Erythroblast (primary cell): Measurements from ENCODE around the gene ZNF878.
"Not testable (repeated sequence)": the region's sequence is repeated elsewhere in the genome, so short reads cannot be mapped to it uniquely, and the experiment has no call there.

Experiments used
- DNase-seq, 2 experiments: peaks; one replicate each; lab custom pipeline; 2025; lab: John Stamatoyannopoulos, UW
- GATA1 ChIP-seq: IDR thresholded peaks from 2 replicates; pipeline ENCODE4 v1.6.1; 2011; ENCODE audit warnings: low read depth, mild to moderate bottlenecking, control low read depth, low read length, moderate library complexity
- POLR2A ChIP-seq: IDR thresholded peaks from 2 replicates; pipeline ENCODE4 v1.6.1; 2011; ENCODE audit warnings: mild to moderate bottlenecking, low read length

The ZNF878 gene

DNA sequence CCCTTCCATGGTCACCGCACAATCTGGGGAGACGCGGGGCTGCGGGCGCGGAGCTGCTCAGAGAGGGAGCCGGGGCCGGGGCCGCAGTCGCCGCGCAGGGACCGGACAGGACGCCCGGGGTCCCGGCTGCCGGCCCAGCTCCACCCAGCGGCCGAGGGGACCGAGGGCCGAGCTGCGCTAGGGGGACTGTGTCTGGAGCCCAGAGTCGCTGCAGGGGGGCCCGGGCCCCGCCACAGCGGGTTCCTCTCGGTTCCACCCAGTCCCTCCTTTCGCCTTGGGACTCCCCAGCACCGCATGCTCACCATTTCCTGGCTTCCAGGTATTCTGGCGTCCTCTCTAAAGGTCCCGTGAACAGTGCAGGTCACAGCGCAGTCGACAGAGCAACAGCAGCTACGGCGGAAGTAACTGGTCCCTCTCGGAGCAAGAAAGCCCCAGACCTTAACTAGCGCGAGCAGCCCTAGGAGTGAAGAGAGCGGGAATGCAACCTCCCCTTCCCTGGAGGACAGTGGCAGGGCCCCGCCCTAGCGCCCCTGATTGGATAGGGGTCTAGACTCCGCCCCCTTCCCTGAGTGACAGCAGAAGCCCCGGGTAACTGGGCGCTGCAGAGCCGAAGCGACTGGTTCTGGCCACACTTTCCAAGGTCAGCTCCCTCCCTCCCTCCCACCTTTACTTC is at the start of gene ZNF878:
ZNF878 (minus strand) TSS at position 465 of the 673 bp plus-strand sequence; CDS start at position 305, 160 bp downstream.
- TF ChIP-seq GATA1 (no peak), POLR2A (peak; percentile 67)
- peak; percentile 84 to 88 for DNase-seq

DNA sequence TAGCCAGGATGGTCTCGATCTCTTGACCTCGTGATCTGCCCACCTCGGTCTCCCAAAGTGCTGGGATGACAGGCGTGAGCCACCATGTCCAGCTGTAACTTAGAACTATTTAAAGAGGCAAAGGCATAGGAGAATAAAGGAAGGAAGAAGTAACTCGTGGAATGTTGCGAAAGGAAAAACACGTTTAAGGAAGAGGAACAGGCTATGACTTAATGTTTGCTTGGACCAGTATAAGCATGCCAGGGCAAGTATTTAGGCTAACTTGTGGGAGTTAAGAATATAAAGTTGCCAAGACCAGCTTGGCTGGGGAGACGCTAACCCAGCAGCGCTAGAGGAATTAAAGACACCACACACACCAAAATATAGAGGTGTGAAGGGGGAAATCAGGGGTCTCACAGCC is 45.3 kb upstream of the ZNF878 start:
- no peak for TF ChIP-seq POLR2A
- TF ChIP-seq GATA1: no peak
- DNase-seq: no peak

DNA sequence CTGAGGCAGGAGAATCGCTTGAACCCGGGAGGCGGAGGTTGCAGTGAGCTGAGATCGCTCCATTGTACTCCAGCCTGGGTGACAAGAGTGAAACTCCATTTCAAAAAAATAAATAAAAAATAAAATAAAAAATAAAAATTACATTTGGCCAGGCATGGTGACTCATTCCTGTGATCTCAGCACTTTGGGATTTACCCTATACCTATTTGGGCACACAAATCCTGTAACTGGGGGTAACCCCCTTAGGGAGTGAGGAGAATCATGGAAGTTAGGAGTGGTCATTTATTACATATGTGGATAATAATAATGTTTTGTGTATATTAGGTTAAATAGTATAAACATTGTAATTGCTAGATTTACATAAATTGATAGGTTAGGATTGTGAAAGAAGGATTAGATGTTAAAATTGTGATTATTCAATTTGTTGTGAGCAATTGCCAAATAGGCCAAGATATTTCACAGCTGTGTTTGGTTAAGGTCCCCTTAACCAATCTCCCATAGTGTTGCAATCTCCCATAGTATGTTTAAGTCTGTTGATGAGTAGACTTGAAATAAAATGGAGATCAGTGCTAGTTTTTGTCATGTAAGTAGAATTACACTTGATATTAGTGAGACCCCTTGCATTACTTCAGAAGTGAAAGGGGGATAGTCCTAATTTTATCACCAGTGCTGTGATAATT is 42.5 kb upstream of the ZNF878 start:
- TF ChIP-seq POLR2A (no peak), GATA1 (no peak)
- DNase-seq: no peak

DNA sequence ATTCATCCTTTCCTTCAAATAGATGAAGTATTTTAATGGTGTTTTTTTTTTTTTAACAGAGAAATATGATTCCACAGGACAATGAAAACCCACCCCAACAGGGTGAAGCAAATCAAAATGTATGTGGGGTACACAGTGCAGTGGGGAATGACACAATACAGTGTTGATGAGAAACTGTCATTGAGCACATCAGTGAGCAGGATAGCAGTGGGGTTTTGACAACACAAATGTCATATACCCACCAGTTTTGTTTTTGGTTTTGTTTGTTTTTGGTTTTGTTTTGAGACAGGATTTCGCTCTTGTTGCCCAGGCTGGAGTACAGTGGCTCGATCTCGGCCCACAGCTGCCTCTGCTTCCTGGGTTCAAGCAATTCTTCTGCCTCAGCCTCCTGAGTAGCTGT is 41.0 kb upstream of the ZNF878 start:
- no peak for DNase-seq
- TF ChIP-seq POLR2A (no peak), GATA1 (no peak)

DNA sequence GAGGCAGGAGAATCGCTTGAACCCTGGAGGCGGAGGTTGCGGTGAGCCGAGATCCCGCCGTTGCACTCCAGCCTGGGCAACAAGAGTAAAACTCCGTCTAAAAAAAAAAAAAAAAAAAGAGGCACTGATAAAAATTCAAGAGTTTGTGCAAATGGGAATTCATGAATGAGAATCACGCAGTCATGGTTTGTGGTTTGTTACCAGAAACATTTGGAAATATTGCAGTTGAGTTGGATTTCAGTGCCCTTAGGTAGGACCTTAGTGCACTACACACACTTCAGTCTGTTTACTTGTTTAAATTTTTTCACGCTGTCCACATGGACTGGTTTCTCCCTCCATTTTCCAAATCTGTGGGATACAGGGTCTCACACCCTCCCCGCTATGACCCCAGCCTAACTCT is 40.2 kb upstream of the ZNF878 start:
- TF ChIP-seq POLR2A: no peak
- no peak for TF ChIP-seq GATA1

DNA sequence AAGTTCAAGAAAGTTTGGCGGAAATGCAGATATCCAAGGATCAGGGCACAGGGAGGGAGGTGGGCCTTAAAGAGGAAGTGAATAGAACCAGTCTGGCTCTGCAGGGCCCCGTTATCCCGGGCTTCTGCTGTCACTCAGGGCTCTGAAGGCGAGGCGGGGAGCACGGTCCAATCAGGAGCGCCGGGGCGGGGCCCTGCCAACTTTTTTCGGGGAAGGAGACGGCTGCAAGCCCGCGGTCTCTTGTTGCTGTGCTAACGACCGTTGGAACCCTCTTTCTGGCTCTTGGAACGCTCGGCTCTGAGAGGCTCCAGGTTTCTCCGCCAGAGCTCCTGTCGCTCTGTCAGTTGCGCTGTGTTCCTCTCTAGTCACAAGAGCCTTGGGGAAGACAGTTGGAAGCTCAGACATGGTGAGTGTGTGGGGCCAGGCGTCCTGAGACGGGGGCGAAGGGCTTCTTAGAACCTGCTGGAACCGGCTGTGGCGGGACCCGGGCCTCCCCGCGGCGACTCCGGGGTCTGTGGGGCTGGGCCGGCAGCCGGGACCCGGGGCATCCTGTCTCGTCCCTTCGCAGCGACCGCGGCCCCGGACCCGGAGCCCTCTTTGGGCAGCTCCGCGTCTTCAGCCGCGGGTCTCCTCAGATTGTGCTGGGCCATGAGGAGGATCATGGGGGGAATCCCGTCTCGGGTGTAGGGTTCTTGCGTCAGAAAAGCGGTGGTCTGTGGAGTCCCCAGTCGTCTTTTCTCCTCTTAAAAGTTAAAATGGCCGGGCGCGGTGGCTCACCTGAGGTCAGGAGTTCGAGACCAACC is 39.5 kb upstream of the ZNF878 start:
- TF ChIP-seq GATA1 (no peak), POLR2A (peak; percentile 87)
- DNase-seq: peak; percentile 90 to 92

More for the DNA sequence above, 40.2 kb upstream of the ZNF878 start:
- DNase-seq: peak; percentile 26 to 39

DNA sequence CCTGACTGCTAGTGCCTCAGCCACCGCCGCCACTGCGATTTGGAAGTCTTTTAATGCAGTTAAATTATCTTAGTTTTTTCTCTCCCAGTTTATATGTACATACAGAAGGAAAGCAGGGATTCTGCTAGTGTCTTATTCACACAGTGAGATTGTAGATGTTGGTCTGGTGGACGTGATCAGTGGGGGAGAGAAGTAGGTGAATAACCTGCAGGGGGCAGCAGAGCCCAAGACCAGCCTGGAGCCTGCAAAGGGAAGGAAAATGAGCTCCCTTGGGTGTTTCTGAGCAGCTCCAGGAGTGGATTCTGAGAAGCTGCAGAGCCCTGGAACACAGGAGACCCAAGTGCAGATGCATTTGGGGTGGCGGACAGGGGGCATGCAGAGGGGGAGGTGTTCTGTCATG is 38.0 kb upstream of the ZNF878 start:
- TF ChIP-seq POLR2A (no peak), GATA1 (no peak)
- peak; percentile 80 to 82 for DNase-seq

DNA sequence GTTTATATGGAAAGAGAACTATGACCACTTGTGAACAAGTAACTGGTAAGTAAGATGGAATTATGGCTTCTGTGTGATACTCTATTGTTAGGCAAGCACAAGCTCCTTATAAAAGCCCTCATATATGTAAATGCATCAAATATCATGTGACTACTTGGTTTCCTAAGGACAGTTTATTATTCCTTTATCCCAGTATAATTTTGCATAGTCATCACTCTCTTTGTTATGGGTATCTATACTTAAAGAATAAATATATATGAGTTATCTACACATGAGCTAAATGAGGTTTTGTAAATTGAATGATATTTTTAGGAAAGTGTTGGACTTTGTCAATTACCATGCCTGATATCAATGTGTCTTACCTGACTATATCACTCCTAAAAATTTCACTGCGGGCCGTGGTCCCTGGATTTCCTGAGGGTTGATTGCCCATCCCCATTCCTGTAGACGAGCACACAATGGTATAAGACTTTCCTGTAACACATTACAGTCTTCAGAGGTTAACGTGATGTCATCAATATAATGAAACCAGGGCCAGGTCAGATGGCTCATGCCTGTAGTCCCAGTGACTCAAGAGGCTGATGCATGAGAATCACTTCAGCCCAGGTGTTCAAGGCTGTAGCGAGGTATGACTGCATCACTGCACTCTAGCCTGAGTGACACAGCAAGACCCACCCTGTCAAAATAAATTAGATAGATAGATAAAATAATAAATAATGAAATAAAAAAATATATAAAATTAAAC is 32.5 kb upstream of the ZNF878 start:
- DNase-seq: no peak
- TF ChIP-seq GATA1 (no peak), POLR2A (no peak)

DNA sequence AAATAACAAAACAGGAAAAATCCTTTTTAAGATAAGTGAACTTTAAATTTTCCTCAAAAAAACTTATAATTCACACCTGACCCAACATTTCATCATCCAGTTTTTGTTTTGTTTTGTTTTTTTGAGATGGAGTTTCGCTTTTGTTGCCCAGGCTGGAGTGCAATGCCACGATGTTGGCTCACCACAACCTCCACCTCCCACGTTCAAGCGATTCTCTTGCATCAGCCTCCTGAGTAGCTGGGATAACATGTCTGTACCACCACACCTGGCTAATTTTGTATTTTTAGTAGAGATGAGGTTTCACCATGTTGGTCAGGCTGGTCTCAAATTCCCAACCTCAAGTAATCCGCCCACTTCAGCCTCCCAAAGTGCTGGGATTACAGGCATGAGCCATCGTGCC is 30.6 kb upstream of the ZNF878 start:
- DNase-seq: not testable (repeated sequence)

DNA sequence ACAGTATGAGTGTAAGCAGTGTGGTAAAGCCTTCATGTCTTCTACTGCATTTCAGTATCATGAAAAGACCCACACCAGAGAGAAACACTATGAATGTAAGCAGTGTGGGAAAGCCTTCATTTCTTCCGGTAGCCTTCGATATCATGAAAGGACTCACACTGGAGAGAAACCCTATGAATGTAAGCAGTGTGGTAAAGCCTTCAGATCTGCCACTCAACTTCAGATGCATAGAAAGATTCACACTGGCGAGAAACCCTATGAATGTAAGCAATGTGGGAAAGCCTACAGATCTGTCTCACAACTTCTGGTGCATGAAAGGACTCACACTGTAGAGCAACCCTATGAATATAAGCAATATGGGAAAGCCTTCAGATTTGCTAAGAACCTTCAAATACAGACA is 24.6 kb upstream of the ZNF878 start:
- no peak for DNase-seq
- TF ChIP-seq POLR2A: no peak
- TF ChIP-seq GATA1: no peak

DNA sequence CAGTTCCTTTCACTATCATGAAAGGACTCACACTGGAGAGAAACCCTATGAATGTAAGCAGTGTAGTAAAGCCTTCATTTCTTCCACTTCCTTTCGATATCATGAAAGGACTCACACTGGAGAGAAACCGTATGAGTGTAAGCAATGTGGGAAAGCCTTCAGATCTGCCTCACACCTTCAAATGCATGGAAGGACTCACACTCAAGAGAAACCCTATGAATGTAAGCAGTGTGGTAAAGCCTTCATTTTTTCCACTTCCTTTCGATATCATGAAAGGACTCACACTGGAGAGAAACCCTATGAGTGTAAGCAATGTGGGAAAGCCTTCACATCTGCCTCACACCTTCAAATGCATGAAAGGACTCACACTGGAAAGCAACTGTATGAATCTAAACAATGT is 23.6 kb upstream of the ZNF878 start:
- not testable (repeated sequence) for DNase-seq

DNA sequence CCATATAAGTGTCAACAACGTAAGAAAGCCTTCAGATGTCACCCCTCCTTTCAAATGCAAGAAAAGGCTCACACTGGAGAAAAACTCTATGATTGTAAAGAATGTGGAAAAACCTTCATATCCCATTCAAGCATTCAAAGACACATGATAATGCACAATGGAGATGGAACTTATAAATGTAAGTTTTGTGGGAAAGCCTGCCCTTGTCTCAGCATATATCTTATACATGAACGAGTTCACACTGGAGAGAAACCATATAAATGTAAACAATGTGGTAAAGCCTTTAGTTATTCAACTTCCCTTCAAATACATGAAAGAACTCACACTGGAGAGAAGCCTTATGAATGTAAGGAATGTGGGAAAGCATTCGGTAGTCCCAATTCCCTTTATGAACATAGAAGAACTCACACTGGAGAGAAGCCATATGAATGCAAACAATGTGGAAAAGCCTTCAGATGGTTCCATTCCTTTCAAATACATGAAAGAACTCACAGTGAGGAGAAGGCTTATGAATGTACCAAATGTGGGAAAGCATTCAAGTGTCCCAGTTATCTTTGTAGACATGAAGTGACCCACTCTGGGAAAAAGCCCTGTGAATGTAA is 22.9 kb upstream of the ZNF878 start:
- TF ChIP-seq GATA1 (no peak), POLR2A (no peak)
- peak; percentile 12 to 27 for DNase-seq
